ENCODE results near the gene NFE2L1.
"Not testable (repeated sequence)": the region's sequence is repeated elsewhere in the genome, so short reads cannot be mapped to it uniquely, and the experiment has no call there.

NFE2L1 gene

GRCh38 chr17:48070195-48070594 is 22.0 kb downstream of the NFE2L1 start:
- TF ChIP-seq CTCF (conservative IDR thresholded peaks at IDR 0.05; ENCODE audit: low read length) = no peak
- H3K4me3 ChIP-seq (ENCODE audit: low read length) = no peak overlapping the region
- DNase-seq (ENCODE audit: low read depth) = no peak

GRCh38 chr17:48071654-48072053 is 23.5 kb downstream of the NFE2L1 start:
- H3K4me3 ChIP-seq (ENCODE audit: low read length) = no peak overlapping the region
- DNase-seq (ENCODE audit: low read depth) = peak; percentile 70
- no peak for TF ChIP-seq CTCF (conservative IDR thresholded peaks at IDR 0.05; ENCODE audit: low read length)

GRCh38 chr17:48072811-48073210 is 24.7 kb downstream of the NFE2L1 start:
- not testable (repeated sequence) for DNase-seq (ENCODE audit: low read depth); H3K4me3 ChIP-seq (ENCODE audit: low read length)

GRCh38 chr17:48073566-48074094 is 25.5 kb downstream of the NFE2L1 start:
- H3K4me3 ChIP-seq (ENCODE audit: low read length); DNase-seq (ENCODE audit: low read depth): not testable (repeated sequence)

- H3K4me3 ChIP-seq (ENCODE audit: low read length) = no peak overlapping the region
- peak; percentile 88 for TF ChIP-seq CTCF (conservative IDR thresholded peaks at IDR 0.05; ENCODE audit: low read length)
- peak; percentile 82 for DNase-seq (ENCODE audit: low read depth)
Measured at GRCh38 chr17:48074322-48075081, 26.3 kb downstream of the NFE2L1 start.

GRCh38 chr17:48077152-48077551 is 29.0 kb downstream of the NFE2L1 start:
- H3K4me3 ChIP-seq (ENCODE audit: low read length); DNase-seq (ENCODE audit: low read depth): not testable (repeated sequence)

GRCh38 chr17:48081858-48082257 is 33.7 kb downstream of the NFE2L1 start:
- no peak for DNase-seq (ENCODE audit: low read depth)
- no peak overlapping the region for H3K4me3 ChIP-seq (ENCODE audit: low read length)
- no peak for TF ChIP-seq CTCF (conservative IDR thresholded peaks at IDR 0.05; ENCODE audit: low read length)

GRCh38 chr17:48084932-48085331 is 36.8 kb downstream of the NFE2L1 start:
- DNase-seq (ENCODE audit: low read depth) = no peak
- TF ChIP-seq CTCF (conservative IDR thresholded peaks at IDR 0.05; ENCODE audit: low read length) = no peak
- no peak overlapping the region for H3K4me3 ChIP-seq (ENCODE audit: low read length)

Data from AG10803 (cell line).